Cardiac muscle cell (in vitro differentiated cells and primary cell): ENCODE results near the gene SGPL1. TPM values are rescaled to one million over a fixed set of nuclear protein-coding genes. Genes with fewer than 3 reads are reported as not detected.

Experiments
- DNase-seq, 2 donors: peaks; one replicate each; pipeline versions ENCODE4 v3.0.0 to v3.0.0-alpha.2; 2010 to 2017; ENCODE audit warnings: low read depth in 1 of 2, low spot score in 1 of 2
- H3K27ac ChIP-seq: fragments of 200-600 bp; sonication (generic); 2 replicates; pipeline ENCODE4 v1.5.1; 2016
- H3K27me3 ChIP-seq: fragments of 200-600 bp; sonication (generic); 2 replicates; pipeline ENCODE4 v1.6.0; 2016; ENCODE audit warnings: control low read depth
- H3K36me3 ChIP-seq: fragments of 200-600 bp; sonication (generic); 2 replicates; pipeline ENCODE4 v1.5.1; 2016; ENCODE audit warnings: control low read depth
- H3K4me1 ChIP-seq: fragments of 200-600 bp; sonication (generic); 2 replicates; pipeline ENCODE4 v1.8.1; 2017; ENCODE audit warnings: low read depth, mild to moderate bottlenecking, mixed run types
- H3K4me3 ChIP-seq: fragments of 200-600 bp; sonication (generic); 2 replicates; pipeline ENCODE4 v1.5.1; 2016; ENCODE audit warnings: mild to moderate bottlenecking
- H3K9me3 ChIP-seq: fragments of 200-600 bp; sonication (generic); 2 replicates; pipeline ENCODE4 v1.5.1; 2017; ENCODE audit warnings: low read depth, mild to moderate bottlenecking, control low read depth
- polyA plus RNA-seq: library from polyadenylated mRNA; unstranded; fragments of >200 nt; fragmentation: Nextera tagmentation; extraction: Ambion mirVana; gene quantifications from 2 replicates; pipeline ENCODE4 v1.2.1, GENCODE V29; 2016
- total RNA-seq: library from RNA; depleted of rRNA; stranded (reverse); fragments of >200 nt; gene quantifications from 2 replicates; pipeline ENCODE4 v1.2.3, GENCODE V29; 2016
- TF ChIP-seq, protein P1 (sequence below): IDR thresholded peaks from 2 replicates; pipeline ENCODE4 v1.5.1; 2012; ENCODE audit warnings: low read depth, mild to moderate bottlenecking, low read length

SGPL1 gene
- total and polyA plus RNA-seq, 2 experiments from 2014 or later = 32.3 to 51.9 TPM

DNA sequence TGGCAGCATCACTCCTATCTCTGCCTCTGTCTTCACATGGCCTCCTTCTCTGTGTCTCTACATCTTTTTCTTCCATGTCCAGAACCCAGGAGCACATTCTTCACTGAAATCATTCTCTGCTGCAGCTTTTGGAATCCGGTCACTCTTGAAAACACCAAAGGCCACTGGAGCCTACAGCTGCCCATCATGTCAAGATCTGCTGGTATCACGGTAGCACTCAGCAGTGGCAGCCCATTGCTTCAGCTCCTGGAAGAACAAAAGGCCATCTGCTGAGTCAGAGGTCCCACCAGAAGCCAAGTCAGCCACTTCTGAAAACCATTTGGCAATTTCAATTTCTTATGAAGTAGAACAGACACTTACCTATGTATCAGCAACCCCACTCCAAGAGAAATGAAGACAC, 78.7 kb downstream of the SGPL1 start:
- H3K9me3 ChIP-seq = no peaks in the 10 kb centered on the region
- H3K27ac ChIP-seq = no peak overlapping the region
- H3K36me3 ChIP-seq = no peaks in the 10 kb centered on the region
- H3K27me3 ChIP-seq = no peaks in the 10 kb centered on the region
- DNase-seq = no peak
- TF ChIP-seq, protein P1, sequence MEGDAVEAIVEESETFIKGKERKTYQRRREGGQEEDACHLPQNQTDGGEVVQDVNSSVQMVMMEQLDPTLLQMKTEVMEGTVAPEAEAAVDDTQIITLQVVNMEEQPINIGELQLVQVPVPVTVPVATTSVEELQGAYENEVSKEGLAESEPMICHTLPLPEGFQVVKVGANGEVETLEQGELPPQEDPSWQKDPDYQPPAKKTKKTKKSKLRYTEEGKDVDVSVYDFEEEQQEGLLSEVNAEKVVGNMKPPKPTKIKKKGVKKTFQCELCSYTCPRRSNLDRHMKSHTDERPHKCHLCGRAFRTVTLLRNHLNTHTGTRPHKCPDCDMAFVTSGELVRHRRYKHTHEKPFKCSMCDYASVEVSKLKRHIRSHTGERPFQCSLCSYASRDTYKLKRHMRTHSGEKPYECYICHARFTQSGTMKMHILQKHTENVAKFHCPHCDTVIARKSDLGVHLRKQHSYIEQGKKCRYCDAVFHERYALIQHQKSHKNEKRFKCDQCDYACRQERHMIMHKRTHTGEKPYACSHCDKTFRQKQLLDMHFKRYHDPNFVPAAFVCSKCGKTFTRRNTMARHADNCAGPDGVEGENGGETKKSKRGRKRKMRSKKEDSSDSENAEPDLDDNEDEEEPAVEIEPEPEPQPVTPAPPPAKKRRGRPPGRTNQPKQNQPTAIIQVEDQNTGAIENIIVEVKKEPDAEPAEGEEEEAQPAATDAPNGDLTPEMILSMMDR = no peak
- H3K4me1 ChIP-seq = peaks cover 17% of the 10 kb centered on the region
- H3K4me3 ChIP-seq = no peak overlapping the region

GRCh38 chr10:70896551-70896950, 80.8 kb downstream of the SGPL1 start:
- DNase-seq = no peak
- TF ChIP-seq, protein P1 = no peak
- H3K27me3 ChIP-seq = no peaks in the 10 kb centered on the region
- no peaks in the 10 kb centered on the region for H3K9me3 ChIP-seq
- H3K4me1 ChIP-seq = no peaks in the 10 kb centered on the region
- H3K4me3 ChIP-seq = no peak overlapping the region
- H3K36me3 ChIP-seq = no peaks in the 10 kb centered on the region
- no peak overlapping the region for H3K27ac ChIP-seq

DNA sequence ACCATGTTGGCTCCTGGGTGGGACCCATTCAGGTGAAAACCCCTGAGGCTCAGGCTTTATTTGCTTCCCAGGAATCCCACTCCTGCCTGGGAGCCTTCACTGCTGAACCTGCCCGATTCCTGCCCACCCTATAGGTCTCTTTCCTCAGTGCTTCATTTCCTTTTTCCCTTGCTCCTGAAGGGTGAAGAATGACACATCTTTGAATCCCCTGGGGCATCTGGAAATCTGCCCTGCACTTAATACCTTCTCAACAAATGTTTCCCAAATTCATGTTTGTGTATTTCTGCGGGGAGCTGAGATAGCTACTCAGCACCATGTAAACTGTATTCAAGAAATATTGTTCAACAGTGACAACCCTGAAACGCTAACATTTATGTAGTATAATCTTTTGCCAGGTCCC, 82.9 kb downstream of the SGPL1 start:
- Histone ChIP-seq H3K27me3 (no peaks in the 10 kb centered on the region), H3K4me3 (no peak overlapping the region), H3K27ac (no peak overlapping the region), H3K36me3 (no peaks in the 10 kb centered on the region), H3K4me1 (no peaks in the 10 kb centered on the region), H3K9me3 (no peaks in the 10 kb centered on the region)
- TF ChIP-seq, protein P1 = no peak
- no peak for DNase-seq

DNA sequence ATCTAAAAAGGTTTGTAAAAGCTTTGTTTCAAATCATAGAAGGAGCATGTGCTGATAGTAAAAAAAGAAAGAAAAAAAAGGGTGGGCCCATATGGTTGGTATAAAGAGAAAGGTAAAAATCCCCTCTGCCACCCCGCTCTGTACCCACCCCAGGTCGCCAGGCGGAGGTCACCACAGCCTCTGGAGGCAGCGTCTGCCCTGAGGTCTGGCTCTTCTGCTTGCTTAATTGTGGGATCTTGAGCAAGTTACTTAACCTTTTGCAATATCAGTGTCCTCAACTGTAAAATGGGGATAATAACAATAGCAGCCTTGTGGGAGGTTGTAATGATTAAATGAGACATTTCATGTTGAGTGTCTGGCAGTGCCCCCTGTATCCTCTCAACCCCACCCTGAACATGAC, 83.3 kb downstream of the SGPL1 start:
- Histone ChIP-seq H3K36me3 (no peaks in the 10 kb centered on the region), H3K9me3 (no peaks in the 10 kb centered on the region), H3K27ac (no peak overlapping the region), H3K4me1 (no peaks in the 10 kb centered on the region), H3K27me3 (no peaks in the 10 kb centered on the region), H3K4me3 (no peak overlapping the region)
- no peak for DNase-seq
- TF ChIP-seq, protein P1 = no peak

- Histone ChIP-seq H3K27ac (no peak overlapping the region), H3K4me3 (no peak overlapping the region), H3K36me3 (no peaks in the 10 kb centered on the region), H3K9me3 (no peaks in the 10 kb centered on the region), H3K4me1 (no peaks in the 10 kb centered on the region), H3K27me3 (no peaks in the 10 kb centered on the region)
- TF ChIP-seq, protein P1 = no peak
- no peak for DNase-seq
These were observed 85.6 kb downstream of the SGPL1 start for GRCh38 chr10:70901276-70901878.
